Mammary epithelial cell (primary cell): ENCODE measurements around the gene ERF.

Experiments
- EZH2 ChIP-seq: IDR thresholded peaks from 2 replicates; pipeline ENCODE4 v1.6.1; 2012; ENCODE audit warnings: low read length, inconsistent platforms, borderline replicate concordance
- TF ChIP-seq, protein P1 (sequence below), 2 donors: IDR thresholded peaks in 1 of 2; conservative IDR thresholded peaks in 1 of 2; 2 replicates each; pipeline ENCODE4 v1.5.1; 2011 to 2012; ENCODE audit warnings: inconsistent platforms in 2 of 2, low read length in 2 of 2, mild to moderate bottlenecking in 2 of 2, control low read depth in 1 of 2, low read depth in 1 of 2; ENCODE audit not compliant: insufficient read depth in 1 of 2; ENCODE audit errors: extremely low read depth in 1 of 2

DNA sequence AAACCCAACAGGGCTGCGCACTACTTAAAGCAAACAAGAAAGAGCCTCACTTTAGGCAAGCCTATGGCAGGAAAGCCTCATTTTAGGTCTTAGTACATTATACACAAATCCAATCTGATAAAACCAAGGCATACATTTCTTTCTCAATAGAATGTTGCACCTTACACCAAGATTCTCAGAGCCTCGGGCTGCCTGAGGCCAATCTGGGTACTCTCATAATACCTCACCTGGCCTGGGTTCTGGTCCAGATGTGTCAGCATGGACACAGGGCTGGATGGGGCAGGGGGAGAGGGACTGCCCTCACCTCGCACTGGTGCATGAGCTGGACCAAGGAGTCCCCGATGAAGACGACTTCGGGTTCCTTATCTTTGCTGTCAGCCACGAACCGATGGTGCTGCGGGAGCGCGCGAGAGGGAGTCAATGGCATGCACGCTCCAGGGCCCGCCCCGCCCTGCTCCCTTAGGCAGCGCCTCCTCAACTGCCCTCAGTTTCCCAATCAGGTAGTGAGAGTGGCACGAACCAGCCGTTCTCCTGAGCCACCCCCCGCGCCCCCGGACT, 46.8 kb upstream of the ERF start, which contains the start of gene PRR19:
- no peak for TF ChIP-seq EZH2
- TF ChIP-seq, protein P1, sequence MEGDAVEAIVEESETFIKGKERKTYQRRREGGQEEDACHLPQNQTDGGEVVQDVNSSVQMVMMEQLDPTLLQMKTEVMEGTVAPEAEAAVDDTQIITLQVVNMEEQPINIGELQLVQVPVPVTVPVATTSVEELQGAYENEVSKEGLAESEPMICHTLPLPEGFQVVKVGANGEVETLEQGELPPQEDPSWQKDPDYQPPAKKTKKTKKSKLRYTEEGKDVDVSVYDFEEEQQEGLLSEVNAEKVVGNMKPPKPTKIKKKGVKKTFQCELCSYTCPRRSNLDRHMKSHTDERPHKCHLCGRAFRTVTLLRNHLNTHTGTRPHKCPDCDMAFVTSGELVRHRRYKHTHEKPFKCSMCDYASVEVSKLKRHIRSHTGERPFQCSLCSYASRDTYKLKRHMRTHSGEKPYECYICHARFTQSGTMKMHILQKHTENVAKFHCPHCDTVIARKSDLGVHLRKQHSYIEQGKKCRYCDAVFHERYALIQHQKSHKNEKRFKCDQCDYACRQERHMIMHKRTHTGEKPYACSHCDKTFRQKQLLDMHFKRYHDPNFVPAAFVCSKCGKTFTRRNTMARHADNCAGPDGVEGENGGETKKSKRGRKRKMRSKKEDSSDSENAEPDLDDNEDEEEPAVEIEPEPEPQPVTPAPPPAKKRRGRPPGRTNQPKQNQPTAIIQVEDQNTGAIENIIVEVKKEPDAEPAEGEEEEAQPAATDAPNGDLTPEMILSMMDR (conservative IDR thresholded peaks at IDR 0.05 in 1 of 2, IDR thresholded peaks at IDR 0.05 in 1 of 2; ENCODE audit: extremely low read depth in 1 of 2, insufficient read depth in 1 of 2, low read depth in 1 of 2, low read length in 2 of 2) = no peak
